HepG2 (cell line): ENCODE data around the gene HSD11B1L. TPM values are rescaled to one million over a fixed set of nuclear protein-coding genes. Genes with fewer than 3 reads are reported as not detected.
A peak's percentile ranks its signal among the peaks of the same experiment; 100 is the strongest.

ENCODE experiments used
- GABPA ChIP-seq, 2 experiments: IDR thresholded peaks; 2 replicates each; pipeline ENCODE4 v1.6.1; 2011 to 2016; ENCODE audit warnings: low read depth in 2 of 2, low read length in 1 of 2, missing biosample characterization in 1 of 2, missing genetic modification characterization in 1 of 2
- GLMP ChIP-seq: sonication (generic); formaldehyde crosslinking; IDR thresholded peaks from 2 replicates; pipeline ENCODE4 v1.9.0; 2021; ENCODE audit warnings: missing genetic modification reagents, mild to moderate bottlenecking, borderline replicate concordance
- HIVEP1 ChIP-seq: sonication (generic); formaldehyde crosslinking; IDR thresholded peaks from 2 replicates; pipeline ENCODE4 v1.4.0; 2020; ENCODE audit warnings: mild to moderate bottlenecking, missing genetic modification reagents
- SNAPC4 ChIP-seq: sonication (generic); formaldehyde crosslinking; IDR thresholded peaks from 2 replicates; pipeline ENCODE4 v1.4.0; 2020; ENCODE audit warnings: mild to moderate bottlenecking, missing genetic modification reagents
- SP1 ChIP-seq, 2 experiments: fragments of 450-650 bp in 1 of 2; sonication (generic) in 1 of 2; formaldehyde crosslinking in 1 of 2; IDR thresholded peaks; 2 replicates each; pipeline versions ENCODE4 v1.4.0 to v1.6.1; 2016 to 2020; ENCODE audit warnings: missing genetic modification reagents in 1 of 2
- UBTF ChIP-seq: sonication (generic); formaldehyde crosslinking; IDR thresholded peaks from 2 replicates; pipeline ENCODE4 v1.4.0; 2020; ENCODE audit warnings: mild to moderate bottlenecking, missing genetic modification reagents
- ZFP90 ChIP-seq: sonication (generic); formaldehyde crosslinking; IDR thresholded peaks from 2 replicates; pipeline ENCODE4 v1.8.0; 2022; ENCODE audit warnings: missing genetic modification reagents, mild to moderate bottlenecking, inconsistent platforms, borderline replicate concordance
- ZNF121 ChIP-seq: sonication (generic); formaldehyde crosslinking; IDR thresholded peaks from 2 replicates; pipeline ENCODE4 v1.5.0; 2020; ENCODE audit warnings: mild to moderate bottlenecking, missing genetic modification reagents
- ZNF24 ChIP-seq: fragments of 450-650 bp; IDR thresholded peaks from 2 replicates; pipeline ENCODE4 v1.6.1; 2017; ENCODE audit warnings: antibody characterized with exemption, mild to moderate bottlenecking
- ZNF451 ChIP-seq: sonication (generic); formaldehyde crosslinking; IDR thresholded peaks from 2 replicates; pipeline ENCODE4 v1.5.0; 2020; ENCODE audit warnings: mild to moderate bottlenecking, missing genetic modification reagents
- ZNF646 ChIP-seq: sonication (generic); formaldehyde crosslinking; IDR thresholded peaks from 2 replicates; pipeline ENCODE4 v1.9.0; 2021; ENCODE audit warnings: mild to moderate bottlenecking, missing genetic modification reagents
- polyA plus RNA-seq, 8 experiments: library from polyadenylated mRNA; depleted of rRNA in 3 of 8; stranded (reverse) in 7 of 8; unstranded in 1 of 8; fragments of >200 nt; fragmentation: Illumina TruSeq in 4 of 8; extraction: Trizol in 4 of 8; gene quantifications; 2 replicates each; pipeline versions ENCODE4 v1.2.1 to v1.2.3, GENCODE V29; 2011 to 2016; ENCODE audit warnings: low read depth in 4 of 8, missing spikeins in 1 of 8, mixed read lengths in 1 of 8; ENCODE audit not compliant: insufficient read depth in 1 of 8
- total RNA-seq, 5 experiments: library from RNA; depleted of rRNA; stranded (reverse); fragments of >200 nt; fragmentation: Illumina TruSeq; extraction: Trizol; gene quantifications; 2 replicates each; pipeline ENCODE4 v1.2.3, GENCODE V29; 2016; ENCODE audit warnings: low read depth in 1 of 5

The HSD11B1L gene
- total and polyA plus RNA-seq, 2 of the 13 experiments (the other 11 are each of a cell fraction or from before 2014, with no cell fraction given) = 2.8 to 3.9 TPM

- TF ChIP-seq UBTF = peak; percentile 93
- 0 out of 2 replicates have a peak, but pooled peaks have one; percentile 55 for TF ChIP-seq ZNF646 (CRISPR knock-in tag)
- no peak for TF ChIP-seq ZNF24
- TF ChIP-seq SNAPC4 (CRISPR knock-in tag) = peak; percentile 91
- peak; percentile 80 for TF ChIP-seq HIVEP1 (CRISPR knock-in tag)
- peak; percentile 97; the same call in 1 of the 2 replicates for TF ChIP-seq ZFP90 (CRISPR knock-in tag)
- no peak for TF ChIP-seq SP1 (IDR thresholded peaks at IDR 0.05)
- peak; percentile 26 for TF ChIP-seq SP1 (CRISPR knock-in tag; IDR thresholded peaks at IDR 0.05)
- no peak for TF ChIP-seq GLMP
- 0 out of 2 replicates have a peak, but pooled peaks have one; percentile 13 for TF ChIP-seq ZNF121
- peak; percentile 80 for TF ChIP-seq ZNF451 (CRISPR knock-in tag)
- peak; percentile 44; the same call in 1 of the 2 replicates for TF ChIP-seq GABPA (IDR thresholded peaks at IDR 0.05; ENCODE audit: low read depth, low read length)
- peak; percentile 83 for TF ChIP-seq GABPA (CRISPR knock-in tag; IDR thresholded peaks at IDR 0.05; ENCODE audit: low read depth)
Observed at GRCh38 chr19:5690125-5690954, 9.5 kb downstream of the HSD11B1L start, which contains the start of gene RPL36 (continued).
